HEK293 (cell line): Measurements from ENCODE around the gene CACNA1S.

Experiments
- FEZF1 ChIP-seq: fragments of 450-650 bp; formaldehyde crosslinking; IDR thresholded peaks from 2 replicates; pipeline ENCODE4 v1.5.1; 2016; ENCODE audit warnings: missing biosample characterization, missing genetic modification characterization
- GFI1B ChIP-seq: fragments of 450-650 bp; formaldehyde crosslinking; IDR thresholded peaks from 2 replicates; pipeline ENCODE4 v1.5.1; 2016; ENCODE audit warnings: missing biosample characterization, missing genetic modification characterization
- GLI2 ChIP-seq: fragments of 450-650 bp; formaldehyde crosslinking; IDR thresholded peaks from 2 replicates; pipeline ENCODE4; 2017; ENCODE audit warnings: missing biosample characterization, missing genetic modification characterization, low read depth, borderline replicate concordance
- GLIS1 ChIP-seq: fragments of 450-650 bp; formaldehyde crosslinking; IDR thresholded peaks from 2 replicates; pipeline ENCODE4 v1.5.1; 2016; ENCODE audit warnings: missing biosample characterization, missing genetic modification characterization
- GLIS2 ChIP-seq: fragments of 450-650 bp; formaldehyde crosslinking; IDR thresholded peaks from 2 replicates; pipeline ENCODE4 v1.5.1; 2016; ENCODE audit warnings: missing biosample characterization, missing genetic modification characterization
- IKZF3 ChIP-seq: fragments of 450-650 bp; IDR thresholded peaks from 2 replicates; pipeline ENCODE4 v1.5.0; 2018; ENCODE audit warnings: missing biosample characterization, mild to moderate bottlenecking, missing genetic modification characterization, moderate library complexity
- MEIS1 ChIP-seq: sonication (generic); formaldehyde crosslinking; IDR thresholded peaks from 2 replicates; pipeline ENCODE4 v1.8.1; 2022; ENCODE audit warnings: missing genetic modification reagents, mild to moderate bottlenecking, borderline replicate concordance
- SCRT2 ChIP-seq: fragments of 450-650 bp; formaldehyde crosslinking; IDR thresholded peaks from 2 replicates; pipeline ENCODE4 v1.5.1; 2016; ENCODE audit warnings: missing biosample characterization, missing genetic modification characterization
- ZBTB48 ChIP-seq: fragments of 450-650 bp; formaldehyde crosslinking; IDR thresholded peaks from 2 replicates; pipeline ENCODE4 v1.5.1; 2016; ENCODE audit warnings: missing biosample characterization, missing genetic modification characterization
- ZIC2 ChIP-seq: fragments of 450-650 bp; formaldehyde crosslinking; IDR thresholded peaks from 2 replicates; pipeline ENCODE4 v1.5.1; 2016; ENCODE audit warnings: missing biosample characterization, missing genetic modification characterization
- ZNF10 ChIP-seq: fragments of 450-650 bp; formaldehyde crosslinking; IDR thresholded peaks from 2 replicates; pipeline ENCODE4 v1.5.1; 2017; ENCODE audit warnings: missing biosample characterization, missing genetic modification characterization
- ZNF148 ChIP-seq: fragments of 450-650 bp; formaldehyde crosslinking; IDR thresholded peaks from 2 replicates; pipeline ENCODE4 v1.5.0; 2017; ENCODE audit warnings: missing biosample characterization, missing genetic modification characterization, borderline replicate concordance
- ZNF157 ChIP-seq: fragments of 450-650 bp; formaldehyde crosslinking; IDR thresholded peaks from 2 replicates; pipeline ENCODE4 v1.5.1; 2016; ENCODE audit warnings: missing biosample characterization, missing genetic modification characterization
- ZNF221 ChIP-seq: fragments of 450-650 bp; formaldehyde crosslinking; IDR thresholded peaks from 2 replicates; pipeline ENCODE4 v1.5.1; 2017; ENCODE audit warnings: missing biosample characterization, missing genetic modification characterization, borderline replicate concordance
- ZNF239 ChIP-seq: fragments of 450-650 bp; formaldehyde crosslinking; IDR thresholded peaks from 2 replicates; pipeline ENCODE4 v1.5.1; 2016; ENCODE audit warnings: missing biosample characterization, missing genetic modification characterization
- ZNF341 ChIP-seq: fragments of 450-650 bp; formaldehyde crosslinking; IDR thresholded peaks from 2 replicates; pipeline ENCODE4; 2016; ENCODE audit warnings: low read depth, missing biosample characterization, missing genetic modification characterization
- ZNF354C ChIP-seq: fragments of 450-650 bp; formaldehyde crosslinking; IDR thresholded peaks from 2 replicates; pipeline ENCODE4 v1.5.1; 2016; ENCODE audit warnings: missing biosample characterization, missing genetic modification characterization, low read depth, borderline replicate concordance
- ZNF404 ChIP-seq: fragments of 450-650 bp; formaldehyde crosslinking; IDR thresholded peaks from 2 replicates; pipeline ENCODE4 v1.5.1; 2017; ENCODE audit warnings: missing biosample characterization, missing genetic modification characterization
- ZNF423 ChIP-seq: fragments of 450-650 bp; formaldehyde crosslinking; IDR thresholded peaks from 2 replicates; pipeline ENCODE4 v1.5.1; 2016; ENCODE audit warnings: missing biosample characterization, missing genetic modification characterization
- ZNF48 ChIP-seq: fragments of 450-650 bp; formaldehyde crosslinking; IDR thresholded peaks from 2 replicates; pipeline ENCODE4 v1.5.1; 2016; ENCODE audit warnings: missing biosample characterization, missing genetic modification characterization
- ZNF510 ChIP-seq: fragments of 450-650 bp; formaldehyde crosslinking; IDR thresholded peaks from 2 replicates; pipeline ENCODE4 v1.5.1; 2018; ENCODE audit warnings: mild to moderate bottlenecking, missing genetic modification characterization, missing biosample characterization; ENCODE audit not compliant: insufficient replicate concordance
- ZNF521 ChIP-seq: fragments of 450-650 bp; formaldehyde crosslinking; IDR thresholded peaks from 2 replicates; pipeline ENCODE4 v1.5.1; 2017; ENCODE audit warnings: missing biosample characterization, mild to moderate bottlenecking, missing genetic modification characterization
- ZNF561 ChIP-seq: fragments of 450-650 bp; IDR thresholded peaks from 2 replicates; pipeline ENCODE4 v1.5.1; 2018; ENCODE audit warnings: missing biosample characterization, missing genetic modification characterization, borderline replicate concordance
- ZNF624 ChIP-seq: fragments of 450-650 bp; formaldehyde crosslinking; IDR thresholded peaks from 2 replicates; pipeline ENCODE4 v1.5.1; 2017; ENCODE audit warnings: missing biosample characterization, missing genetic modification characterization
- ZNF670 ChIP-seq: fragments of 450-650 bp; formaldehyde crosslinking; IDR thresholded peaks from 2 replicates; pipeline ENCODE4 v1.5.1; 2016; ENCODE audit warnings: missing biosample characterization, missing genetic modification characterization, low read depth
- ZNF677 ChIP-seq: fragments of 450-650 bp; IDR thresholded peaks from 2 replicates; pipeline ENCODE4 v1.5.0; 2018; ENCODE audit warnings: missing biosample characterization, mild to moderate bottlenecking, missing genetic modification characterization, moderate library complexity
- ZNF830 ChIP-seq: fragments of 450-650 bp; IDR thresholded peaks from 2 replicates; pipeline ENCODE4 v1.5.0; 2018; ENCODE audit warnings: missing biosample characterization, missing genetic modification characterization, low read depth, mild to moderate bottlenecking, moderate library complexity
- ZNF837 ChIP-seq: fragments of 450-650 bp; formaldehyde crosslinking; IDR thresholded peaks from 2 replicates; pipeline ENCODE4 v1.5.1; 2016; ENCODE audit warnings: missing biosample characterization, missing genetic modification characterization
- TF ChIP-seq, protein P1 (sequence below): fragments of 450-650 bp; formaldehyde crosslinking; IDR thresholded peaks from 2 replicates; pipeline ENCODE4 v1.5.1; 2016; ENCODE audit warnings: missing biosample characterization, missing genetic modification characterization
- TF ChIP-seq, protein P2 (sequence below): fragments of 450-650 bp; formaldehyde crosslinking; IDR thresholded peaks from 2 replicates; pipeline ENCODE4 v1.5.1; 2017; ENCODE audit warnings: missing biosample characterization, mild to moderate bottlenecking, missing genetic modification characterization, moderate library complexity
- TF ChIP-seq, protein P3 (sequence below): fragments of 450-650 bp; IDR thresholded peaks from 2 replicates; pipeline ENCODE4 v1.5.1; 2018; ENCODE audit warnings: missing biosample characterization, mild to moderate bottlenecking, missing genetic modification characterization

The CACNA1S gene

DNA sequence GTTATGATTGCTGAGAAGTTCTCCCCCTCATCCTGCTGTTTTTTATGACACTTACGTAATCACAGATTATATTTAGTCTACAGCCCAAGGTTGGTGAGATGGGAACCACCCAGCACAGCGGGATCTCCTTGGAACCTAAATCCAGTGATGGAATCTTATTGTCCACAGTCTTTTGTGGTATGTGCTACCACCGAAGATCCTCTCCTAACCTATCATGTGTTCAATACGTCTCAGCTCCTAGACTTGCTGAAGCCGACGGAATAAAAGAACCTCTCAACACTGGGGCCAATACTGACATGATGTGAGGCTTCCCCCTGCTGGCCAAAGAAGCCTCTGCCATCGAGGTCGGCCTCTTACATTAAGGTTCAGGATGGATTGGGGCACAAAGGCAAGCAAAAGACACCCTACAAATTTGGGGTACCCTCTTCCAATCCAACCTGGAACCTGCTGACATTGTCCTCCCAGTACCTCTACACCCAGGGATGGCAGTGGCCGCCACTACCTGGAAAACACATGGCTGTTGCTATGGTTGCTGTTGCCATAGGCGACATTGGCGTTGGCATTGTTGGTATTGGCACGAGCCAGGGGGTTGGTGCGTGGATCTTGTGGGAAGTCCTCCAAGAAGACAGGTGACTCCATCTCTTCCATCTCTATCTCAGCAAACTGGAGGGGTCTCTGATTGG is 69.3 kb downstream of the CACNA1S start (continued):
- no peak for TF ChIP-seq ZNF624
- no peak for TF ChIP-seq ZNF341 (tag by site-specific recombination)
- TF ChIP-seq IKZF3 (tag by site-specific recombination) = 0 out of 2 replicates have a peak, but pooled peaks have one; percentile 51
- no peak for TF ChIP-seq ZBTB48 (tag by site-specific recombination)
- TF ChIP-seq GFI1B = no peak
- TF ChIP-seq ZNF670 = no peak
- no peak for TF ChIP-seq GLI2 (tag by site-specific recombination)
- TF ChIP-seq ZNF404 (tag by site-specific recombination) = no peak
- TF ChIP-seq, protein P1, sequence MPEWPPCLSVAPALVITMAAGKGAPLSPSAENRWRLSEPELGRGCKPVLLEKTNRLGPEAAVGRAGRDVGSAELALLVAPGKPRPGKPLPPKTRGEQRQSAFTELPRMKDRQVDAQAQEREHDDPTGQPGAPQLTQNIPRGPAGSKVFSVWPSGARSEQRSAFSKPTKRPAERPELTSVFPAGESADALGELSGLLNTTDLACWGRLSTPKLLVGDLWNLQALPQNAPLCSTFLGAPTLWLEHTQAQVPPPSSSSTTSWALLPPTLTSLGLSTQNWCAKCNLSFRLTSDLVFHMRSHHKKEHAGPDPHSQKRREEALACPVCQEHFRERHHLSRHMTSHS (tag by site-specific recombination) = no peak
- TF ChIP-seq MEIS1 (CRISPR knock-in tag) = no peak
- no peak for TF ChIP-seq ZNF157
- no peak for TF ChIP-seq FEZF1 (tag by site-specific recombination)
- no peak for TF ChIP-seq ZNF48
- no peak for TF ChIP-seq ZNF830 (tag by site-specific recombination)
- TF ChIP-seq ZNF677 (tag by site-specific recombination) = no peak
- TF ChIP-seq ZIC2 = peak; percentile 53
- TF ChIP-seq GLIS1 (tag by site-specific recombination) = no peak
- no peak for TF ChIP-seq ZNF510
- no peak for TF ChIP-seq GLIS2
- TF ChIP-seq, protein P2, sequence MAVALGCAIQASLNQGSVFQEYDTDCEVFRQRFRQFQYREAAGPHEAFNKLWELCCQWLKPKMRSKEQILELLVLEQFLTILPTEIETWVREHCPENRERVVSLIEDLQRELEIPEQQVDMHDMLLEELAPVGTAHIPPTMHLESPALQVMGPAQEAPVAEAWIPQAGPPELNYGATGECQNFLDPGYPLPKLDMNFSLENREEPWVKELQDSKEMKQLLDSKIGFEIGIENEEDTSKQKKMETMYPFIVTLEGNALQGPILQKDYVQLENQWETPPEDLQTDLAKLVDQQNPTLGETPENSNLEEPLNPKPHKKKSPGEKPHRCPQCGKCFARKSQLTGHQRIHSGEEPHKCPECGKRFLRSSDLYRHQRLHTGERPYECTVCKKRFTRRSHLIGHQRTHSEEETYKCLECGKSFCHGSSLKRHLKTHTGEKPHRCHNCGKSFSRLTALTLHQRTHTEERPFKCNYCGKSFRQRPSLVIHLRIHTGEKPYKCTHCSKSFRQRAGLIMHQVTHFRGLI (tag by site-specific recombination) = no peak
- TF ChIP-seq ZNF561 (tag by site-specific recombination) = 0 out of 2 replicates have a peak, but pooled peaks have one; percentile 40
- TF ChIP-seq ZNF423 (tag by site-specific recombination) = no peak
- no peak for TF ChIP-seq ZNF239 (tag by site-specific recombination)
- TF ChIP-seq ZNF354C (tag by site-specific recombination) = no peak
- TF ChIP-seq ZNF221 = no peak
- no peak for TF ChIP-seq ZNF837 (tag by site-specific recombination)
- TF ChIP-seq, protein P3, sequence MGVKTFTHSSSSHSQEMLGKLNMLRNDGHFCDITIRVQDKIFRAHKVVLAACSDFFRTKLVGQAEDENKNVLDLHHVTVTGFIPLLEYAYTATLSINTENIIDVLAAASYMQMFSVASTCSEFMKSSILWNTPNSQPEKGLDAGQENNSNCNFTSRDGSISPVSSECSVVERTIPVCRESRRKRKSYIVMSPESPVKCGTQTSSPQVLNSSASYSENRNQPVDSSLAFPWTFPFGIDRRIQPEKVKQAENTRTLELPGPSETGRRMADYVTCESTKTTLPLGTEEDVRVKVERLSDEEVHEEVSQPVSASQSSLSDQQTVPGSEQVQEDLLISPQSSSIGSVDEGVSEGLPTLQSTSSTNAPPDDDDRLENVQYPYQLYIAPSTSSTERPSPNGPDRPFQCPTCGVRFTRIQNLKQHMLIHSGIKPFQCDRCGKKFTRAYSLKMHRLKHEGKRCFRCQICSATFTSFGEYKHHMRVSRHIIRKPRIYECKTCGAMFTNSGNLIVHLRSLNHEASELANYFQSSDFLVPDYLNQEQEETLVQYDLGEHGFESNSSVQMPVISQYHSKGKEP = no peak
- no peak for TF ChIP-seq ZNF521 (tag by site-specific recombination)
- TF ChIP-seq ZNF148 = no peak
- no peak for TF ChIP-seq SCRT2 (tag by site-specific recombination)
- no peak for TF ChIP-seq ZNF10 (tag by site-specific recombination)
